Activated naive CD4-positive, alpha-beta T cell treated with anti-CD3 and anti-CD28 coated beads, Interleukin-2, amount 50 U/mL, for 16 hours (primary cell): ENCODE data around the gene PI4KB.
A peak's percentile ranks its signal among the peaks of the same experiment; 100 is the strongest.

Source experiments
- DNase-seq: peaks from one replicate; pipeline ENCODE4 v3.0.0-alpha.2; 2020

Gene PI4KB

DNA sequence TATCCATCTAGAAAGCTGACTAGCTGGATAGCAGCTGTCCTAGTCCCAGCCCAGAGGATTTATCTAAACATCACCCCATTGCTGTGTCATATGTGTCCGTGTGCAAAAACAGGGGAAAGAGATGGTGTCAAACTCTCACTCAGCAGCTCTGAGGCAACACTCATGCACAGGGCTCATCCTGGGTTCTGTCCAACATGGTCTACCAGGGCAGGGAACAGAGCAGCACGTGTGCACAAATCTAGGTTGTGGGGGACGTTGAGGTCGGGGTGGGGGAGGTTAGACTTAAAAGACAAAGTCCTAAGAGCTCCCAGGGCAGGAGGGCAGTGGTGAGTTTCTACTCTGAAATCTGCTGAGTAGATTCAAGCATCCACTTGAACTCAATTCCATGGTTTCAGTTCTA is 16.2 kb downstream of the PI4KB start:
- no peak for DNase-seq

DNA sequence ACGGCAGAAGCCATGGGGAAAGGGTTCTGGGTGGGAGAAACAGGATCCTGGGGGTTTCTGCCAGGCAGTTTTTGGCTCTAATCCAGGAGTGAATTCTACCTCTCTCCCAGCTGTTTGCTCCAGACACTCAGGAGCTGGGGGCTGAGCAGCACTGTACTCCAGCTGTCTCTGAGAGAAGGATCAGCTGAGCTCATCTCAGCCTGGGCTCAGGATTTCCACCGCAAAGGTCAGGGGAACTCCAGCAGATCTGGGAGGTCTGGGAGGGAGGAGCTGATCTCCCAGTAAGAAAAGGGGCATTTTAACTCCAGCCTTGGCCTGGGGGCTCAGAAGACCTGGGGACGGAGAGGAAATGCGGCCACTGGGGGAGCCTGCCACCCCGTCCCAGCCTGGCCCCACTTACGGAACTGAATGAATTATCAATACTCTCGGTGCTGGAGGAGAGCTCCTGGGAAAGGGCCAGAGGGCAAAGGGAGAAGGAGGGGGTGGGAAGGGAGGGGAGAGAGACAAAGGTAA is 17.3 kb downstream of the PI4KB start:
- DNase-seq = no peak

DNA sequence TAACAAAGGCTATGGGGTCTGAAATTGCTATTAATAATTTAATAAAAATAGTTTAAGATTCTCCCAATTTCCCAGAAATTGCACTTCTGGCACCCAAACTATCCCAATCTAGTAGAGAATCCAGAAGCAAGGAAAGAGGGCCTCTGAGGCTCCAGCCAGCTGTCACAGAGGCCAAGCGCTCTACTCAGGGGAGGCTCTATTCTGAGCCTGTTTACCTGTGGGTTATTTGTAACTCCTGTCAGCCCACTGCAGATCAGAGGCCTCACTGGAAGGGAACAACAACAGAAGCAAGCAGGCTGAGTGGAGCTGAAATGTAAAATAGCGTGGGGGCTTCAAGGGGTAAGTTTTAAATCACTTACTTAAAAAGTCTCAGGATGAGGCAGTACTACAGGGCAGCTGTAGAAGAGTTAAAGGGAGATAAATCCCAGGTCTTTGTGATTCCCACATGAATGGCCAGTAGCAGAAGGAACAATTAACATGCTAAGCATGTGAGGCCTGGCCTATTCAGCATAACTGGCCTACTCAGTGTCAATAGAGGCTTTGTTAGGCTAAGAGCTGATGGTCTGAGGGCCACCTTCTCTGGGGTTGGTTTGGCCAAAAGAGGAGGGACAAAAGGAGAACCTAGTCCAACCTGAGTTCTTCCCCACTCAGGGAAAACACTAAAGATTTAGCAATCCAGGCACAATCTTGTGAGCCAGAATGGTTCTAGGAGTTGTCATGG is 32.3 kb downstream of the PI4KB start:
- no peak for DNase-seq

DNA sequence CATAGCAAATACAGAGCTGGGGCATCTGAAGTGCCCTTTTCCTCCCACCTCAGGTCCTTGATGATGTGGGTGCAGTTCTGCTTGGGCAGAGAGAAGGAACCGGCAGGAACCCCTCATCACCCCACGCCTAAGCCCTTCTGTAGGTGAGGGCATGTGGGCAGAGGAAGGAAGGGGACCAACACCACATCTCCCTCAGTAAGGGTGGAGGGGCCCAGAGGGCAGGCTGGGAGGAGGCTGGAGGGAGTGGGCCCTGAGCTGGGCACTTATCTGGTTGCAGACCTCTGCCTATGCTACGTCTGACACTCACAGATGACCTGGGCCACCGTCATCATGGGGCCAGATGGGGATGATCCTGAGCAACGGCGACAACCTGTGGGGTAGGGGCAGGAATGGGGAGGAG is 34.1 kb downstream of the PI4KB start:
- DNase-seq = no peak

DNA sequence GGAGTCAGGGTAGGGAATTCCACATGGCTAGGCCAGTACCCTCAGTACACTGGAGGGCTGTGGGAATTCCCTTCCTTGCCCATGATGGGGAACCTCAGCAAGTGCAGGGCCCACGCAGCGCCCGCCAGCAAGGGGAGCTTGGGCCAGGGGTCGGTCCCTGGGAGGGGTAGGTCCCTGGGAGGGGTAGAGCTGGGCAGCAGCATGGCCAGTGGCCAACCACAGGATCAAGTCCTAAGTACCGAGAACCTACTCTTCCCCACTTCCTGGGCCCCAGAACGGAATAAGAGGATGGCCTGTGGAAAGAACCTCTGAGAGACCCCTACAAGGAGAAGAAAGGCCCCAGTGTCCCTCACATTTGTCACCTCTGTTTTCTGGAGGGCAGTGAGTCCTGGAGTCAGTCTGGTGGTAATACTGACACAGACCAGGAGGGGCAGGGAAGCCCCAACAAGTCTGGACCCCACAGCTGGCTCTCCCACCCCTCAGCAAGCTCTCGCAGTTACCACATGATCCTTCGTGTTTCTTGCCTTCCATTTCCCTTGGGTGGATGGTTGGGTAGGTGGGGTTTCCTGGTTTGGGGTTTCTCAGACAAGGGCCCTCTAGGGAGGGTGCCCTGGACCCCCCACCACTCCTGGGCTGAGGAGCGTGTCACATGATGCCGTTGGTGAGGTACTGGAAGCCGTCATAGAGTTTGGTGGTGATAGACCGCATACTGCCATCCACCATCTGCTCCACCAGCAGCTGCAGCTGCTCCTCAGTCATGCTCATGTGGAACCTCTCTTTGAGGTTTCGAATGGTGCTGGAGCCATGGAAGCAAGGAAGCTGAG is 34.8 kb downstream of the PI4KB start:
- no peak for DNase-seq

DNA sequence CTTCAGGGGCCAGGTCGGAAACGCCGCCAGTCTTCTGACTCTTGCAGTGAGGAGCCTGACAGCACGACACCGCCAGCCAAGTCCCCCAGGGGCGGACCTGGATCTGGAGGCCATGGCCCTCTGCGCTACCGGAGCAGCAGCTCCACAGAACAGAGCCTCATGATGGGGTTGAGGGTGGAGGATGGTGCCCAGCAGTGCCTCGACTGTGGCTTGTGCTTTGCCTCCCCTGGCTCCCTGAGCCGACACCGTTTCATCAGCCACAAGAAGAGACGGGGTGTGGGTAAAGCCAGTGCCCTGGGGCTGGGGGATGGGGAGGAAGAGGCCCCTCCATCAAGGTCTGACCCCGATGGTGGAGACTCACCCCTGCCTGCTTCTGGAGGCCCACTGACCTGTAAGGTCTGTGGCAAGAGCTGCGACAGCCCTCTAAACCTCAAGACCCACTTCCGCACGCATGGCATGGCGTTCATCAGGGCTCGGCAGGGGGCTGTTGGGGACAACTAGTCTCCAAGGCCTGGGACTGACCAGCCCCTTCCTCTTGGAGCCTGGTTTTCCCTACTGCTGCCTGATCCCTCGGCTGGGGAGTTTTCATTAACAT is 36.4 kb downstream of the PI4KB start:
- DNase-seq = no peak

DNA sequence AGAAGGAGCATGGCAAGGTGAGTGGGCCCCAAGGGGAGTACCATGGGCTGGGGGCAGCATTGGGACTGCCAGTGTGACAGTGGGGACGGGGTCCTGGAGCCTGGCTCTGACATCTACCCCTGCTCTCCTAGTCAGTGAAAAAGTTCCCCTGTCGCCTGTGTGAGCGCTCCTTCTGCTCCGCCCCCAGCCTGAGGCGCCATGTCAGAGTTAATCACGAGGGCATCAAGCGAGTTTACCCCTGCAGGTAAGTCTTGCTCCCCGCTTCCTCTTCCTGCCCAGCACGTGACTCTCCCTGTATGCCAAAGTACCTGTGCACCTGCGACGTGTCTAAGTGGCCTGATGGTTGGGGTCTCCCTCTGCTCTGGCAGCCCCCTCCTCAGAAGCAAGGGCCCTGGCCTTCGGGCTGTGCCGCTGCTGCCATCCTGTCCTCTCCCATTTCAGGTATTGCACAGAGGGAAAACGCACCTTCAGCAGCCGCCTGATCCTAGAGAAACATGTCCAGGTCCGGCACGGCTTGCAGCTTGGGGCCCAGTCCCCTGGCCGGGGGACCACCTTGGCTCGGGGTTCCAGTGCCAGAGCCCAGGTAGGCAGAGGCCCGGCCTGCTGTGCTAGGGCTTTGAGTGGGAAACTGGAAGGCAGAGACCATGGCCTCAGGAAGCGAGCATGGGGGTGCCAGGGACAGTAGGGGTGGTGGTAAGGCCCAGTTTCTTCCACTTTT is 37.1 kb downstream of the PI4KB start:
- no peak for DNase-seq

DNA sequence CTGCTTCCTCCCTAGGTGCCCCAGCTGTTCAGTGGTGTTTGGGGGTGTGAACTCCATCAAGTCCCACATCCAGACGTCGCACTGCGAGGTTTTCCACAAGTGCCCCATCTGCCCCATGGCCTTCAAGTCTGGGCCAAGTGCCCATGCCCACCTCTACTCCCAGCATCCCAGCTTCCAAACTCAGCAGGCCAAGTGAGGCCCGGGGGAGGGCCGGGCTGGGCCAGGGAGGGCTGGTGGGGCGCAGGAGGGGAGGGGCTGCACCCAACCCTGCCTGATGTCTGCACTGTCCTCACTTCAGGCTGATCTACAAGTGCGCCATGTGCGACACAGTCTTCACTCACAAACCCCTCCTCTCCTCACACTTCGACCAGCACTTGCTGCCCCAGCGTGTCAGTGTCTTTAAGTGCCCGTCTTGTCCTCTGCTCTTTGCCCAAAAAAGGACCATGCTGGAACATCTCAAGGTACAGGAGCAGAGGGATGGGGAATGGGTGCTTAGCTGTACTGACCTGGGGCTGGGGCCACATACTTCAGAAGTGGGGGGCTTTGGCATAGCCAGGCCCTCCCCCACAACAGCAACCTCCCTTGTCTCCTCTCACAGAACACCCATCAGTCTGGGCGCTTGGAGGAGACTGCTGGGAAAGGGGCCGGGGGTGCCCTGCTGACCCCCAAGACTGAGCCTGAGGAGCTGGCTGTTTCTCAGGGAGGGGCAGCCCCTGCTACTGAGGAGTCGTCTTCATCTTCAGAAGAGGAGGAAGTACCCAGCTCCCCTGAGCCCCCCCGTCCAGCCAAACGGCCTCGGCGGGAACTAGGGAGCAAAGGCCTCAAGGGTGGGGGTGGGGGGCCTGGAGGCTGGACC is 37.9 kb downstream of the PI4KB start:
- no peak for DNase-seq

DNA sequence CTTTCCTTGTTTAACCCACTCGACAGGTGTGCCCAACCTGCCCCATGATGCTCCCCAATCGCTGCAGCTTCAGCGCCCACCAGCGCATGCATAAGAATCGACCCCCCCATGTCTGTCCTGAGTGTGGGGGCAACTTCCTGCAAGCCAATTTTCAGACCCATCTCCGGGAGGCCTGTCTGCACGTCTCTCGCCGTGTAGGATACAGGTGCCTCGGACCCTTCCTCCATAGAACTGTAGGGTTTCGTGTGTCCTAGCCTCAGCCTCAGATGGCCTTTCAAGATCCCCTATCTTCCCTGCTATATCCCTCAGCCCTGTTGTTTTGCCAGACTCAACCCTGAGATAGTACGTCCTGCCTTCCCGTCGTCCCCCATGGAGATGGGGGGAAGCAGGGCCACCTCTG is 38.7 kb downstream of the PI4KB start:
- no peak for DNase-seq

DNA sequence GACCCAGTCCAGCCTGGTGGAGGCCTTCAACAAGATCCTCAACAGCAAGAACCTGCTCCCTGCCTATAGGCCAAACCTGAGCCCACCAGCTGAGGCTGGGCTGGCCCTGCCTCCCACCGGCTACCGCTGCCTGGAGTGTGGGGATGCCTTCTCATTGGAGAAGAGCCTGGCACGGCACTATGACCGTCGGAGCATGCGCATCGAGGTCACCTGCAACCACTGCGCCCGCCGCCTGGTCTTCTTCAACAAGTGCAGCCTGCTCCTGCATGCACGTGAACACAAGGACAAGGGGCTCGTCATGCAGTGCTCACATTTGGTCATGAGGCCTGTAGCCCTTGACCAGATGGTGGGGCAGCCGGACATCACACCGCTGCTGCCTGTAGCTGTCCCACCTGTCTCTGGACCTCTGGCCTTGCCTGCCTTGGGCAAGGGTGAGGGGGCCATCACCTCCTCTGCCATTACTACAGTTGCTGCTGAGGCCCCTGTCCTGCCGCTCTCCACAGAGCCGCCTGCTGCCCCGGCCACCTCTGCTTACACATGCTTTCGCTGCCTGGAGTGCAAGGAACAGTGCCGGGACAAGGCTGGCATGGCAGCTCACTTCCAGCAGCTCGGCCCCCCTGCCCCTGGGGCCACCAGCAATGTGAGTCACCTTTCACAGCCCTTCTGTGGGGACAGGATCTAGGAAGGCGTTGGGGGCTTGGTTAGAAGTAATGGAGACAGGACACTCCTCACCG is 39.3 kb downstream of the PI4KB start:
- no peak for DNase-seq

DNA sequence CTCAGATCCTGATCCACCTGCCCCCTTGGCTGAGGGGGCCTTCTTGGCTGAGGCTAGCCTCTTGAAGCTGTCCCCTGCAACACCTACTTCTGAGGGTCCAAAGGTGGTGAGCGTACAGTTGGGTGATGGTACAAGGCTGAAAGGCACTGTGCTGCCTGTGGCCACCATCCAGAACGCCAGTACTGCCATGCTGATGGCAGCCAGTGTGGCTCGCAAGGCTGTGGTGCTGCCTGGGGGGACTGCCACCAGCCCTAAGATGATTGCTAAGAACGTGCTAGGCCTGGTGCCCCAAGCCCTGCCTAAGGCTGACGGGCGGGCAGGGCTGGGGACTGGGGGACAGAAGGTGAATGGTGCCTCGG is 39.9 kb downstream of the PI4KB start:
- no peak for DNase-seq

DNA sequence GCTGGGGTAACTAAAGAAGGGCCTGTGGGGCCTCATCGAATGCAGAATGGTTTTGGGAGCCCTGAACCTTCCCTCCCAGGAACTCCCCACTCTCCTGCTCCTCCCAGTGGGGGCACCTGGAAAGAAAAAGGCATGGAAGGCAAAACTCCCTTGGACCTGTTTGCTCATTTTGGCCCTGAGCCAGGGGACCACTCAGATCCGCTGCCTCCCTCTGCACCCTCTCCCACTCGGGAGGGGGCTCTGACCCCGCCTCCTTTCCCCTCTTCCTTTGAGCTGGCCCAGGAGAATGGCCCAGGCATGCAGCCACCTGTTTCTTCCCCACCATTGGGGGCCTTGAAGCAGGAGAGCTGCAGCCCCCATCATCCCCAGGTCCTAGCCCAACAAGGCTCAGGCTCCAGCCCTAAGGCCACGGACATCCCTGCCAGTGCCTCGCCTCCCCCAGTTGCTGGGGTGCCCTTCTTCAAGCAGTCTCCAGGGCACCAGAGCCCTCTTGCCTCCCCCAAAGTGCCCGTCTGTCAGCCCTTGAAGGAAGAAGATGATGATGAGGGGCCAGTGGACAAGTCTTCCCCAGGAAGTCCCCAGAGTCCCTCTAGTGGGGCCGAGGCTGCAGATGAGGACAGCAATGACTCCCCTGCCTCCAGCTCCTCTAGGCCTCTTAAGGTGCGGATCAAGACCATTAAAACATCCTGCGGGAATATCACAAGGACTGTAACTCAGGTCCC is 40.4 kb downstream of the PI4KB start:
- DNase-seq = no peak

DNA sequence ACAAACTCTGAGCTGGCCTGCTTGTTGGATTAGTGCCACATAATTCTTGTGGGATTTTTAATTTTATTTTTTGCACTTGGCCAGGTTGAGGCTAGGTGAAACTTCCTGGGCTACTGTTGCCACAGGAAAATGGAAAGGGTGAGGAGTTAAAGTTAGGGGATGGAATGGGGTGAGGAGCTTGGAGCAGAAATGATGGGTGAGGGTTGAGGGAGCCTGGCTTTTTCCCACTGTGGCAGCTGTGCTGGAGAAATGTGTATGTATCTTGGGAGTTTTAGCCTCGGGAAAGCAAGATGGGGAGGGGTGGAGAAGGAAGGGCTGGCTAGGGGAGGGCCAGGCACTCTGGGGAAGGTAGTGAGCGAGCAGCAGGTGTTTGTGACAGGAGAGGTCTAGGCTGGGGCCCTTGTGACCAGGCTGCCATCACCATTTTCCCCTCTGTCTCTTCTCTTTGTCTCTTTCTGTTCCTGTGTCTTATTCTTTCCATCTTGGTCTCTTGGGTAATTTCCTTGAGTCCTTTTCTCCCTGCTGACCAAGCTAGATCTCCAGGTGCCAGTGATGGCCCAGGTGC is 43.1 kb downstream of the PI4KB start:
- DNase-seq = no peak

DNA sequence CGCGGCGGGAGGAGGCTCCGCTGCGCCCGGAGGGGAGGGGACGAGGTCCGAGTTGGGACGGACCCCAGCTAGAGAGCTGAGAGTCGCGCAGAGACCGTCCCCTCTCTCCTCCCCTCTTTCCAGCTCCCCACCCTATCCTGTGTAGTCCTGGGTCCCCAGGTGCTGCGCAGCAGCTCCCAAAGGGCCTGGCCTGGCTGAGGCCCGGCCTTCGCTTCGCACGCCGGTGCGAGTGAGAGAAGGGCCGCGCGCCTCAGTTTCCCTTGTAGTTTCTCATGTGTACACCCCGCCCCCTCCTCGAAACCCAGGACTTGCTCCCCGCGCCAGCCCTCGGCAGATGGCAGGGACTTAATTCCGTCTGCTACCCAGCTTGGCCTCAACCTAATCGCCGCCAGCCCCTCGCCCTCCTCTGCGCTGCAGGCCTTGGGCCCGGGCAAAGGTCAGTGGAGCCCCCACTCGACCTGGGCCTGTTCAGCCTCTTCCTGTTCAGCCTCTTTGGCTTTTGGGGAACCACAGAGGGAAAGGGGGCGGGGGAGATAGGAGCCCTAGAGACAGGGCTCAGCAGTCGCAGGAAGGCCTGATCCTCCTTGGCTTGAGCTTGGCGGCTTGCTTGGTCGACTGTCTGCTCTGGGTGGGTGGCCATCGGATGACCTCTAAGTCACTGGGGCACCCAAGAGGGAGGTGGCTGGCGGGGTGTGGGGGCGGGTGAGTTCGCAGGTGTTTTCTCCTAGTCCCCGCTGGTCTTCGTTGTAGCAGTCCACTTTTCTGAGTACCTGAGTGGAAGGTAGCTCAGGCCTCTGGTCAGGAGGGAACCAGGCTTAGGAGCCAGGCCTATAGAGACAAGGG is 44.1 kb downstream of the PI4KB start:
- DNase-seq = no peak

DNA sequence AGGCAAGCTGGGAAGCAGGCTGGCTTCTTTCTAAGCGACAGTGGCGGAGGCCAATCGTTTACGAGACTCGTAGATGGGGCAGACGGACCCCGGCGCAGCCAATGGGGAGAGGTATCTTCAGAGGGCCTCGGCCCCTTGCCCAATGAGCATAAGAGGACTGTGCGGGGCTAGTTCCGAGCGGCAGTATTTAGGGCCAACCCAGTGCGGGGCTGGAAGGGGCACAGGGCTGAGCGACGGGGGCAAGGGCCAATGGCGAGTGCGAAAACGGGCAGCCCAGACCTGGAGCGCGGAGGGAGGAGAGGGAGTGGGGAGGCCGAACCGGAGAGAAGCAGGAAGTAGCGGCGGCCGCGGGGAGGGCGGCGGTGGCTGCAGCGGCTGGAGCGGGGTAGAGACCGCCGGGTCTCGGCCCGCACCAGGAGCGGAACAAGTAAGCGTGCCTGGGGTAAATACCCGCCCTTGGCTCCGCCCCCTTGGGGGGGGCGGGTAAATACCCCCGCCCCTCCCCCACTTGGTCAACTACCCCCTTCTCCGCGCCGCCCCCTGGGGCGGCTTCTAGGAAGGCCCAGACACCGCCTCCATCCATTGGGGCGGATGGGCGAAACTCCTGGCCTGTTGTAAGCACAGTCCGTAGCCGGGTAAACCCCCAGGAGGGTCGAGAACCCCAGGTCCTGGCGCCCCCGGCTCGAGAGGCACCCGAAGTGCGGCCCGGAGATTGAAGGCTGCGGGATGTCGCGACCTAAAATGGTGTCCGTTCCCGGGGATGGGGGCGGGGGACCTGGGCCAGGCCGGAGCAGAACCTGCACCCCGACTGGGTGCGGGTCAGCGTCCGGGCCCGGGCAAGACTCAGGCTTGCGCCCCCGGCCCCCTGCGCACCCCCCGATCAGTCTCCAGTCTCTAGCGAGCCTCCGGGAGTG is 45.0 kb downstream of the PI4KB start, which contains the start of gene ZNF687:
TSS of gene ZNF687 (plus strand) at position 331 of the 914 bp plus-strand sequence. CDS start 3,993 bp downstream, outside the sequence.
- DNase-seq = peak; percentile 99

DNA sequence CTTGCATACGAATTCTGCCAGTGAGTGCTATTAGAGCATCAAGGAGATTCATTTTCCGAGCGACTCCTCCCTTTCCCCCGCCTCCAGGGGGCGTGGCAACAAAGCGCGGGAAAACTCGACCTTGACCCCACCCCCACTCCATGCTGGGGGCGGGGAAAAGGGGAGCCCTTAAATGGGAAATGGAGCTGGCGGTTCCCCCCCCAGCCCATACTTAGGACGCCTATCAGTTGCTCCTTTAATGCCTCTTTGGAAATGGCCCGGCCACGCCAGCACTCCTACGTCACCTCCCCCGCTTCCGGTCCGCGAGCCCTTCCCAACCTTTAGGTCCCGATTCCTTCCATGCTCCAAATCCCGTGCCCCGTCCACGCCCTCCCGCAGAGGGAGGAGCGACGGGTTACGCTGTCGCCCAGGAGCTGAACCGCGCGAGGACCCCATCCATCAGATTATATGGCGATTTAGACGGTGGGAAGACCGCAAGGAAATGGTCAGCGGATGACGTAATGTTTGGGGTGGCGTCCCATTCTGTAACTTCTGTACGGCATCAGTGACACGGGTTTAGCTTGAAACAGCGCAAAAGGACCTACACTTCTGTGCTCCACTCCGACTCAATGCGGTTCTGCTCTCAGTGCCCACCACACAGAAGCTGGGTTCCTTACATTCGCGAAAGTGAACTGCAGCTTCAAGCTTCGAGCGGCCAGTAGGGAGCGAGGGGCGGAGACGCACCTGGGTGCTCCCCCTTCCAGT is 45.8 kb downstream of the PI4KB start:
- peak; percentile 93 for DNase-seq

DNA sequence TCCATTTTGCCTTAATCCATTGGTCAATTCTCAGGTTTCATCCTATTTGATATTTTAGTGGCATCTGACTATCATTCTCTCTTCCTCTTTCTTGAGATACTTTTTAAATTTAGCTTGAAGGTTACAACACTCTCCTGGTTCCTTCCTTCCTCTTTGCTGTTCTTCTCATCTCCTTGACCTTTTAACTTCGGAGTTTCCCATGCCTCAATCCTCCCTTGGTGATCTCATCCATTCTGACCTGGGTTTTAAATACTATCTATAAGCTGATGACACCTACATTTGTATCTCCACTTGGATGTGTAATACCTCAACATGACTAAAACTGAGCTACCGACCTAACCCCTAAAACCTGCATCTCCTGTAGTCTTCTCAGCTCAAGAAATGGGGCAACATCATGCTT is 50.0 kb downstream of the PI4KB start:
- no peak for DNase-seq
